IMR-90 (cell line): ENCODE measurements around the gene WDR81. TPM values are rescaled to one million over a fixed set of nuclear protein-coding genes. Genes with fewer than 3 reads are reported as not detected.

ENCODE experiments used
- ATAC-seq: fragments of 200-7000 bp; cut with Tn5 transposase; 2 replicates; pipeline ENCODE4 v1.9.1; 2020; ENCODE audit warnings: low read depth, mild to moderate bottlenecking, moderate library complexity
- BruUV-seq: library from RNA; stranded (reverse); fragments of 400-500 nt; replicated peaks from 2 replicates; lab custom pipeline; 2021; lab: Mats Ljungman, UMichigan
- CTCF ChIA-PET: fragments of 300-600 bp; formaldehyde crosslinking; extraction: SDS; loops from one replicate; lab custom pipeline; 2021; ENCODE audit warnings: antibody characterized with exemption; lab: Yijun Ruan, JAX
- POLR2A ChIA-PET: fragments of 300-600 bp; sonication (Branson Sonifier 250); formaldehyde crosslinking; loops from one replicate; lab custom pipeline; 2022; ENCODE audit warnings: antibody characterized with exemption; ENCODE audit not compliant: unreplicated experiment; lab: Charles Lee
- DNase-seq: peaks from one replicate; pipeline ENCODE4 v3.0.0; 2013
- H2AFZ ChIP-seq: replicated peaks from 2 replicates; pipeline ENCODE3; 2013; ENCODE audit warnings: low read length, mild to moderate bottlenecking; ENCODE audit not compliant: poor library complexity
- H2AK5ac ChIP-seq: 2 replicates; pipeline ENCODE4 v1.6.1; 2013; ENCODE audit warnings: low read depth, low read length, inconsistent platforms
- H2AK9ac ChIP-seq: replicated peaks from 2 replicates; pipeline ENCODE3; 2013; ENCODE audit warnings: mild to moderate bottlenecking, low read depth, low read length, moderate library complexity; ENCODE audit not compliant: poor library complexity
- H2BK120ac ChIP-seq: 2 replicates; pipeline ENCODE4 v1.6.1; 2013; ENCODE audit warnings: low read depth, low read length, inconsistent platforms
- H2BK15ac ChIP-seq: 3 replicates; pipeline ENCODE4 v1.6.1; 2013; ENCODE audit warnings: low read depth, low read length, inconsistent platforms
- H2BK20ac ChIP-seq: 2 replicates; pipeline ENCODE4 v1.6.1; 2013; ENCODE audit warnings: low read depth, mild to moderate bottlenecking, inconsistent platforms, low read length, moderate library complexity
- H2BK5ac ChIP-seq: 2 replicates; pipeline ENCODE4 v1.6.1; 2013; ENCODE audit warnings: mild to moderate bottlenecking, low read depth, low read length, inconsistent platforms; ENCODE audit not compliant: poor library complexity, severe bottlenecking
- H3K14ac ChIP-seq: replicated peaks from 2 replicates; pipeline ENCODE4 v1.6.1; 2013; ENCODE audit warnings: low read depth, low read length, inconsistent platforms
- H3K18ac ChIP-seq: 2 replicates; pipeline ENCODE4 v1.6.1; 2013; ENCODE audit warnings: low read depth, low read length, control low read depth
- H3K23ac ChIP-seq: 2 replicates; pipeline ENCODE4 v1.6.1; 2013; ENCODE audit warnings: low read depth, low read length, inconsistent platforms
- H3K27ac ChIP-seq: 2 replicates; pipeline ENCODE4 v1.5.1; 2013; ENCODE audit warnings: mild to moderate bottlenecking, control low read depth, low read length; ENCODE audit not compliant: insufficient read depth
- H3K27me3 ChIP-seq: 2 replicates; pipeline ENCODE4 v1.6.1; 2013; ENCODE audit warnings: low read length; ENCODE audit not compliant: control insufficient read depth, insufficient read depth
- H3K36me3 ChIP-seq: 2 replicates; pipeline ENCODE4 v1.6.1; 2013; ENCODE audit warnings: low read length, mixed read lengths; ENCODE audit not compliant: control insufficient read depth, insufficient read depth
- H3K4ac ChIP-seq: 2 replicates; pipeline ENCODE4 v1.6.1; 2013; ENCODE audit warnings: low read depth, low read length, inconsistent platforms
- H3K4me1 ChIP-seq: 2 replicates; pipeline ENCODE4 v1.6.1; 2013; ENCODE audit warnings: low read length, mixed read lengths; ENCODE audit not compliant: control insufficient read depth, insufficient read depth
- H3K4me2 ChIP-seq: 2 replicates; pipeline ENCODE4 v1.6.1; 2013; ENCODE audit warnings: low read depth, mild to moderate bottlenecking, control low read depth, low read length, moderate library complexity
- H3K4me3 ChIP-seq: 2 replicates; pipeline ENCODE4 v1.5.1; 2013; ENCODE audit warnings: low read depth, mild to moderate bottlenecking, control low read depth, low read length, moderate library complexity; ENCODE audit not compliant: insufficient read depth
- H3K56ac ChIP-seq: 2 replicates; pipeline ENCODE4 v1.6.1; 2013; ENCODE audit warnings: low read length, inconsistent platforms; ENCODE audit not compliant: insufficient read depth; ENCODE audit errors: extremely low read depth
- H3K79me1 ChIP-seq, 2 experiments: 2 replicates each; pipeline ENCODE4 v1.6.1; 2013; ENCODE audit warnings: low read length in 2 of 2, inconsistent platforms in 1 of 2, low read depth in 1 of 2
- H3K9ac ChIP-seq: 2 replicates; pipeline ENCODE4 v1.6.1; 2013; ENCODE audit warnings: low read depth, low read length, control low read depth
- H3K9me1 ChIP-seq: 2 replicates; pipeline ENCODE4 v1.6.1; 2013; ENCODE audit warnings: low read length, inconsistent platforms; ENCODE audit not compliant: insufficient read depth
- H3K9me3 ChIP-seq: 2 replicates; pipeline ENCODE4 v1.6.1; 2013; ENCODE audit warnings: low read length; ENCODE audit not compliant: control insufficient read depth, insufficient read depth
- H4K20me1 ChIP-seq: 2 replicates; pipeline ENCODE4 v1.6.1; 2013; ENCODE audit warnings: low read length, inconsistent platforms; ENCODE audit not compliant: insufficient read depth
- H4K5ac ChIP-seq: 2 replicates; pipeline ENCODE4 v1.6.1; 2013; ENCODE audit warnings: mild to moderate bottlenecking, low read depth, low read length, control low read depth
- H4K8ac ChIP-seq, 2 experiments: 2 replicates each; pipeline ENCODE4 v1.6.1; 2013; ENCODE audit warnings: low read depth in 2 of 2, low read length in 2 of 2, control low read depth in 1 of 2, inconsistent platforms in 1 of 2
- H4K91ac ChIP-seq: 2 replicates; pipeline ENCODE4 v1.6.1; 2013; ENCODE audit warnings: low read depth, low read length, inconsistent platforms; ENCODE audit not compliant: insufficient read depth
- CEBPB ChIP-seq: IDR thresholded peaks from 2 replicates; pipeline ENCODE4 v1.6.1; 2012; ENCODE audit warnings: low read depth, low read length, improper control_type of control experiment
- CHD1 ChIP-seq: IDR thresholded peaks from 2 replicates; pipeline ENCODE4 v1.6.1; 2012; ENCODE audit warnings: low read depth, low read length, improper control_type of control experiment
- MXI1 ChIP-seq: IDR thresholded peaks from 2 replicates; pipeline ENCODE4 v1.6.1; 2012; ENCODE audit warnings: low read depth, mild to moderate bottlenecking, low read length, moderate library complexity, borderline replicate concordance
- RFX5 ChIP-seq: IDR thresholded peaks from 2 replicates; pipeline ENCODE4 v1.8.0; 2012; ENCODE audit warnings: low read depth, mild to moderate bottlenecking, low read length, moderate library complexity
- WGBS, 2 experiments: methylation state at CpG; one replicate each; pipeline versions ENCODE4 v1.1.5 to v1.1.7; 2013; ENCODE audit warnings: missing lambda C conversion rate in 2 of 2; ENCODE audit not compliant: insufficient read length in 1 of 2; ENCODE audit errors: extremely low coverage in 2 of 2; 5-methylcytosine and 5-hydroxymethylcytosine counted together
- dilution Hi-C: fragments of 300-500 bp; cut with HindIII; formaldehyde crosslinking; loops from one replicate; pipeline ENCODE4 v1.14.3; 2018; ENCODE audit warnings: low sequenced_read_pairs; ENCODE audit not compliant: unreplicated experiment
- in situ Hi-C: fragments of 300-500 bp; cut with MboI; formaldehyde crosslinking; loops from 3 replicates; pipeline ENCODE4 v1.14.3; 2019; ENCODE audit warnings: low sequenced_read_pairs, inconsistent platforms, mixed read lengths
- intact Hi-C: fragments of 100-400 bp; cut with micrococcal nuclease; formaldehyde crosslinking; loops from 2 replicates; pipeline ENCODE4 v1.10.0; 2022
- polyA plus RNA-seq, 3 experiments: library from polyadenylated mRNA; depleted of rRNA; stranded (reverse); fragments of >200 nt; gene quantifications; 2 replicates each; pipeline ENCODE4 v1.2.3, GENCODE V29; 2012; ENCODE audit warnings: low replicate concordance in 1 of 3
- total RNA-seq: library from RNA; depleted of rRNA; stranded (reverse); fragments of >200 nt; gene quantifications from 2 replicates; pipeline ENCODE4 v1.2.3, GENCODE V29; 2012
- TF ChIP-seq, protein P1 (sequence below): conservative IDR thresholded peaks from 2 replicates; pipeline ENCODE4 v1.5.1; 2012; ENCODE audit warnings: mild to moderate bottlenecking, low read depth, low read length, improper control_type of control experiment

Gene WDR81
- total and polyA plus RNA-seq, 2 of the 4 experiments (the other 2 are of a cell fraction), result 3.0 to 8.4 TPM

DNA sequence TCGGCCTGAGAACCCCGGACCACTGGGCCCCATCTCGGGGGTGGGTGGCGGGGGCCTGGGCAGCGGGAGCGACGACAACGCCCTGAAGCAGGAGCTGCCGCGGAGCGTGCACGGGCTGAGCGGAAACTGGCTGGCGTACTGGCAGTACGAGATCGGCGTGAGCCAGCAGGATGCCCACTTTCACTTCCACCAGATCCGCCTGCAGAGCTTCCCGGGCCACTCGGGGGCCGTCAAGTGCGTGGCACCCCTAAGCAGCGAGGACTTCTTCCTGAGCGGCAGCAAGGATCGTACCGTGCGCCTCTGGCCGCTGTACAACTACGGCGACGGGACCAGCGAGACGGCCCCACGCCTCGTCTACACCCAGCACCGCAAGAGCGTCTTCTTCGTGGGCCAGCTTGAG, 9.3 kb downstream of the WDR81 start:
- ChIA-PET CTCF (no interaction called here), POLR2A (interaction anchor here (0.6 kb wide), 1 partner anchor 17 kb away, joined by 3 read pairs; no protein-coding TSS in a partner anchor)
- H3K9ac ChIP-seq, result no peak overlapping the region
- no peaks in the 10 kb centered on the region for H3K27me3 ChIP-seq
- dilution Hi-C loops, result no loop called here
- peaks cover 26% of the 10 kb centered on the region for H3K36me3 ChIP-seq
- H3K4me2 ChIP-seq, result no peak overlapping the region
- no peak overlapping the region for H2BK20ac ChIP-seq
- in situ Hi-C loops, result no loop called here
- peaks cover 0 to 13% of the 10 kb centered on the region in 2 experiments; a peak in 1 of 4 replicates for H3K79me1 ChIP-seq
- peaks cover 8% of the 10 kb centered on the region for H3K4me1 ChIP-seq
- no peak overlapping the region for H4K5ac ChIP-seq
- no peak for TF ChIP-seq CHD1
- TF ChIP-seq CEBPB, result no peak
- TF ChIP-seq MXI1, result no peak
- TF ChIP-seq RFX5, result no peak
- TF ChIP-seq, protein P1, sequence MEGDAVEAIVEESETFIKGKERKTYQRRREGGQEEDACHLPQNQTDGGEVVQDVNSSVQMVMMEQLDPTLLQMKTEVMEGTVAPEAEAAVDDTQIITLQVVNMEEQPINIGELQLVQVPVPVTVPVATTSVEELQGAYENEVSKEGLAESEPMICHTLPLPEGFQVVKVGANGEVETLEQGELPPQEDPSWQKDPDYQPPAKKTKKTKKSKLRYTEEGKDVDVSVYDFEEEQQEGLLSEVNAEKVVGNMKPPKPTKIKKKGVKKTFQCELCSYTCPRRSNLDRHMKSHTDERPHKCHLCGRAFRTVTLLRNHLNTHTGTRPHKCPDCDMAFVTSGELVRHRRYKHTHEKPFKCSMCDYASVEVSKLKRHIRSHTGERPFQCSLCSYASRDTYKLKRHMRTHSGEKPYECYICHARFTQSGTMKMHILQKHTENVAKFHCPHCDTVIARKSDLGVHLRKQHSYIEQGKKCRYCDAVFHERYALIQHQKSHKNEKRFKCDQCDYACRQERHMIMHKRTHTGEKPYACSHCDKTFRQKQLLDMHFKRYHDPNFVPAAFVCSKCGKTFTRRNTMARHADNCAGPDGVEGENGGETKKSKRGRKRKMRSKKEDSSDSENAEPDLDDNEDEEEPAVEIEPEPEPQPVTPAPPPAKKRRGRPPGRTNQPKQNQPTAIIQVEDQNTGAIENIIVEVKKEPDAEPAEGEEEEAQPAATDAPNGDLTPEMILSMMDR, result no peak
- no peak overlapping the region for H3K4ac ChIP-seq
- ATAC-seq, result no peak
- no peaks in the 10 kb centered on the region for H3K9me3 ChIP-seq
- BruUV-seq, result no TSS peak
- H2AFZ ChIP-seq, result no peak overlapping the region
- H4K20me1 ChIP-seq, result no peaks in the 10 kb centered on the region
- H3K4me3 ChIP-seq, result no peak overlapping the region
- H4K91ac ChIP-seq, result no peak overlapping the region
- no peak overlapping the region for H2BK15ac ChIP-seq
- no peak overlapping the region for H3K18ac ChIP-seq
- DNase-seq, result no peak
- peaks cover 5% of the 10 kb centered on the region; the same call in 1 of the 2 replicates for H3K9me1 ChIP-seq
- no peak overlapping the region for H2BK120ac ChIP-seq
- no peak overlapping the region for H4K8ac ChIP-seq
- no peak overlapping the region for H3K56ac ChIP-seq
- intact Hi-C loops, result no loop called here
- no peak overlapping the region for H3K27ac ChIP-seq
- H2BK5ac ChIP-seq, result no peak overlapping the region
- H3K14ac ChIP-seq, result no peak overlapping the region
- no peak overlapping the region for H2AK5ac ChIP-seq
- 90% methylated on average over 25 of the region's 38 CpGs; no CpG with 5 or more reads in 1 of the 2 experiments for WGBS, 2 experiments
- H3K23ac ChIP-seq, result no peak overlapping the region
- H2AK9ac ChIP-seq, result no peak overlapping the region
